ENCODE measurements around the gene EXOSC2. TPM values are rescaled to one million over a fixed set of nuclear protein-coding genes. Genes with fewer than 3 reads are reported as not detected.

The EXOSC2 gene
- total RNA-seq, 1 experiment from 2014 or later = 41.0 TPM

- ChIA-PET POLR2A (no interaction called here), CTCF (interaction anchor here (0.6 kb wide), 1 partner anchor 192 kb away, joined by 3 read pairs; no protein-coding TSS in a partner anchor)
- peaks cover 12% of the 10 kb centered on the region for H3K36me3 ChIP-seq (ENCODE audit: control insufficient read depth, insufficient read depth, low read length)
- no peak for DNase-seq (ENCODE audit: low read depth, low spot score)
- no peak for TF ChIP-seq TCF7L2 (IDR thresholded peaks at IDR 0.05; ENCODE audit: low read depth, low read length)
- TF ChIP-seq SIN3A (IDR thresholded peaks at IDR 0.05; ENCODE audit: borderline replicate concordance, insufficient read depth, low read depth, low read length) = no peak
- TF ChIP-seq CTCF (IDR thresholded peaks at IDR 0.05) = no peak
- TF ChIP-seq POLR2AphosphoS5 (IDR thresholded peaks at IDR 0.05; ENCODE audit: low read depth, low read length) = no peak
- TF ChIP-seq REST (IDR thresholded peaks at IDR 0.05; ENCODE audit: insufficient read depth in 1 of 2, low read depth in 2 of 2, low read length in 1 of 2) = no peak
- intact Hi-C loops (cut with micrococcal nuclease; ENCODE audit: unreplicated experiment) (no loop called here), in situ Hi-C loops (cut with HindIII; ENCODE audit: low pct_unique_long_range_greater_than_20kb, low sequenced_read_pairs) (no loop called here)
- no peaks in the 10 kb centered on the region; the same call in 1 of the 2 replicates for H3K4me1 ChIP-seq (ENCODE audit: control insufficient read depth, insufficient read depth, low read length)
- no peak overlapping the region for H3K4me3 ChIP-seq (ENCODE audit: low read depth in 2 of 2, low read length in 2 of 2)
- no peak for ATAC-seq
- no peaks in the 10 kb centered on the region for H3K27me3 ChIP-seq (ENCODE audit: control insufficient read depth, insufficient read depth, low read length)
- BruUV-seq (replicated peaks) = no TSS peak
- H3K9me3 ChIP-seq (ENCODE audit: control insufficient read depth, insufficient read depth, low read depth, low read length) = no peaks in the 10 kb centered on the region
- H3K27ac ChIP-seq (ENCODE audit: low read length) = no peak overlapping the region
These were observed 5.5 kb downstream of the EXOSC2 start for GRCh38 chr9:130699047-130699446.

- POLR2A ChIA-PET = interaction anchor here (0.6 kb wide), 2 partner anchors 148 to 344 kb away, joined by 3 to 16 read pairs; no protein-coding TSS in a partner anchor
- no peak for DNase-seq (ENCODE audit: low read depth, low spot score)
- in situ Hi-C loops (cut with HindIII; ENCODE audit: low pct_unique_long_range_greater_than_20kb, low sequenced_read_pairs) (no loop called here), intact Hi-C loops (cut with micrococcal nuclease; ENCODE audit: unreplicated experiment) (no loop called here)
- peak; percentile 93 for ATAC-seq
- no peaks in the 10 kb centered on the region for H3K27me3 ChIP-seq (ENCODE audit: control insufficient read depth, insufficient read depth, low read length)
- CTCF ChIA-PET = interaction anchor here (0.6 to 1.1 kb wide), 4 partner anchors 57 to 262 kb away, joined by 3 read pairs; no protein-coding TSS in a partner anchor
- no peaks in the 10 kb centered on the region for H3K9me3 ChIP-seq (ENCODE audit: control insufficient read depth, insufficient read depth, low read depth, low read length)
- no peak overlapping the region for H3K4me3 ChIP-seq (ENCODE audit: low read depth in 2 of 2, low read length in 2 of 2)
- H3K4me1 ChIP-seq (ENCODE audit: control insufficient read depth, insufficient read depth, low read length) = no peaks in the 10 kb centered on the region; the same call in 1 of the 2 replicates
- no TSS peak for BruUV-seq (replicated peaks)
- no peak overlapping the region for H3K27ac ChIP-seq (ENCODE audit: low read length)
- H3K36me3 ChIP-seq (ENCODE audit: control insufficient read depth, insufficient read depth, low read length) = peaks cover 7% of the 10 kb centered on the region
- TF ChIP-seq REST (IDR thresholded peaks at IDR 0.05; ENCODE audit: insufficient read depth in 1 of 2, low read depth in 2 of 2, low read length in 1 of 2) = no peak
- peak; percentile 91 for TF ChIP-seq CTCF (IDR thresholded peaks at IDR 0.05)
These were observed 7.8 kb downstream of the EXOSC2 start for GRCh38 chr9:130701059-130702022.
